Upper lobe of left lung (tissue), 6 donors: ENCODE measurements around the gene LAMA2. TPM values are rescaled to one million over a fixed set of nuclear protein-coding genes. Genes with fewer than 3 reads are reported as not detected.
A peak's percentile ranks its signal among the peaks of the same experiment; 100 is the strongest.

Experiments used
- ATAC-seq, 2 donors: fragments of 200-7000 bp; cut with Tn5 transposase; one replicate each; pipeline ENCODE4 v1.9.1; 2022; ENCODE audit warnings: mild to moderate bottlenecking in 2 of 2, moderate library complexity in 2 of 2; ENCODE audit not compliant: low FRiP score in 2 of 2
- DNase-seq, 2 donors: peaks; one replicate each; pipeline ENCODE4 v3.0.0-alpha.2; 2019 to 2020
- H3K27ac ChIP-seq, 4 donors: fragments of 200-600 bp; sonication (generic); one replicate each; pipeline ENCODE4 v1.5.1; 2016 to 2019
- H3K27me3 ChIP-seq, 4 donors: fragments of 200-600 bp; sonication (generic); one replicate each; pipeline ENCODE4 v1.5.1; 2017 to 2019
- H3K36me3 ChIP-seq, 4 donors: fragments of 200-600 bp; sonication (generic); one replicate each; pipeline ENCODE4 v1.5.1; 2016 to 2019
- H3K4me1 ChIP-seq, 4 donors: fragments of 200-600 bp; sonication (generic); one replicate each; pipeline ENCODE4 v1.5.1; 2018 to 2019
- H3K4me3 ChIP-seq, 4 donors: fragments of 200-600 bp; sonication (generic); one replicate each; pipeline ENCODE4 v1.5.1; 2017 to 2019; ENCODE audit warnings: mild to moderate bottlenecking in 2 of 4, moderate library complexity in 1 of 4
- H3K9me3 ChIP-seq, 4 donors: fragments of 200-600 bp; sonication (generic); one replicate each; pipeline ENCODE4 v1.5.1; 2018 to 2019
- CTCF ChIP-seq, 6 experiments: fragments of 450-650 bp in 4 of 6; fragments of 200-600 bp in 2 of 6; sonication (generic) in 2 of 6; IDR thresholded peaks; one replicate each; pipeline ENCODE4 v1.5.1; 2016 to 2019; ENCODE audit warnings: antibody characterized with exemption in 6 of 6
- EP300 ChIP-seq, 4 donors: sonication (generic); formaldehyde crosslinking; IDR thresholded peaks; one replicate each; pipeline ENCODE4 v1.5.1; 2017; ENCODE audit warnings: antibody characterized with exemption in 4 of 4, control low read depth in 2 of 4
- POLR2A ChIP-seq, 4 donors: fragments of 450-650 bp; IDR thresholded peaks; one replicate each; pipeline ENCODE4 v1.5.1; 2016 to 2017; ENCODE audit warnings: antibody characterized with exemption in 4 of 4, mild to moderate bottlenecking in 2 of 4
- POLR2AphosphoS5 ChIP-seq, 2 donors: sonication (generic); formaldehyde crosslinking; IDR thresholded peaks; one replicate each; pipeline ENCODE4 v1.5.1; 2017; ENCODE audit warnings: antibody characterized with exemption in 2 of 2
- WGBS, 2 donors: methylation state at CpG; one replicate each; pipeline ENCODE4 v1.1.5; 2017 to 2018; 5-methylcytosine and 5-hydroxymethylcytosine counted together
- total RNA-seq, 6 donors: library from RNA; depleted of rRNA in 4 of 6; stranded (reverse); fragments of >200 nt in 4 of 6; gene quantifications; one replicate each; pipeline versions ENCODE4 v1.1.0 to v1.2.1, GENCODE V29; 2016 to 2021
- donor health status: DM: no; HTN: no; CAD: no; lungs with moderate emphysema.
- donor health status: DM: no; HTN: yes; CAD: no; lungs with severe emphysema.

The LAMA2 gene
- total RNA-seq, 6 donors from 2014 or later: 41.9 to 82.8 (median 62.4) TPM

GRCh38 chr6:128919412-128920180 is 36.7 kb downstream of the LAMA2 start:
- ATAC-seq: no peak
- WGBS, 2 donors: 88 to 90% methylated on average over 2 of the region's 2 CpGs
- H3K36me3 ChIP-seq: no peaks in the 10 kb centered on the region
- no peaks in the 10 kb centered on the region for H3K4me1 ChIP-seq
- H3K4me3 ChIP-seq: no peak overlapping the region
- no peak for DNase-seq
- H3K9me3 ChIP-seq: no peaks in the 10 kb centered on the region
- no peaks in the 10 kb centered on the region for H3K27me3 ChIP-seq
- TF ChIP-seq POLR2AphosphoS5 (IDR thresholded peaks at IDR 0.05): no peak
- TF ChIP-seq EP300 (IDR thresholded peaks at IDR 0.05): no peak
- TF ChIP-seq CTCF (IDR thresholded peaks at IDR 0.05): no peak
- no peak for TF ChIP-seq POLR2A (IDR thresholded peaks at IDR 0.05)
- no peak overlapping the region for H3K27ac ChIP-seq

GRCh38 chr6:128925765-128926164 is 42.8 kb downstream of the LAMA2 start:
- ATAC-seq (no peak), DNase-seq (no peak)
- no peak for TF ChIP-seq CTCF (IDR thresholded peaks at IDR 0.05)
- TF ChIP-seq EP300 (IDR thresholded peaks at IDR 0.05): no peak
- TF ChIP-seq POLR2AphosphoS5 (IDR thresholded peaks at IDR 0.05): no peak
- TF ChIP-seq POLR2A (IDR thresholded peaks at IDR 0.05): no peak
- no peak overlapping the region for H3K4me3 ChIP-seq
- no peaks in the 10 kb centered on the region for H3K36me3 ChIP-seq
- no peaks in the 10 kb centered on the region for H3K27me3 ChIP-seq
- no peak overlapping the region for H3K27ac ChIP-seq
- WGBS, 2 donors: 92 to 100% methylated on average over 1 of the region's 1 CpG
- no peaks in the 10 kb centered on the region for H3K4me1 ChIP-seq
- no peaks in the 10 kb centered on the region for H3K9me3 ChIP-seq

DNA sequence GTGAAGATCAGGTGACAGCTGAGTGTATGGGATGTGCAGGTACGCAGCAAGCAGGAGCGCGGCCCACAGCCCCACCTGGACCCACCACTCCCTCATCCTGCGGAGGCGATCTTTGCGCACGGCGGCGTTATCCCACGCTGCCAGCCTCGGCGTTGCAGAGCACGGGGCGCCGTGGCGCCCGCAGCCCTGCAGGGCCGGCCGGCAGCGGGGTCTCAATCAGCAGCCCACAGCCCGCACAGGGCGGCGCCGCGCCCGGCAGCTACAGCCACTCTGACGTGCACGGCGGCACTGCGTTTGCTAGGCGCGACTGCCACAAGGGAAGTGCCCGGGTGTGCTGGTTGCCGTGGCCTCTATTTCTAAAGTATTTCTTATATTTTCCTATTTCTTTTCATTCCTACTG is 46.9 kb downstream of the LAMA2 start:
- WGBS, 2 donors: 51 to 61% methylated on average over 22 to 34 of the region's 34 CpGs
- no peak for ATAC-seq
- Histone ChIP-seq H3K9me3 (no peaks in the 10 kb centered on the region), H3K27ac (no peak overlapping the region), H3K36me3 (no peaks in the 10 kb centered on the region), H3K27me3 (no peaks in the 10 kb centered on the region), H3K4me1 (no peaks in the 10 kb centered on the region), H3K4me3 (no peak overlapping the region)
- peak in 1 of 2 donors; percentile 82 for DNase-seq
- TF ChIP-seq EP300 (IDR thresholded peaks at IDR 0.05): no peak
- no peak for TF ChIP-seq POLR2AphosphoS5 (IDR thresholded peaks at IDR 0.05)
- TF ChIP-seq POLR2A (IDR thresholded peaks at IDR 0.05): no peak
- no peak for TF ChIP-seq CTCF (IDR thresholded peaks at IDR 0.05)

- DNase-seq (no peak), ATAC-seq (no peak)
- WGBS, 2 donors: 71 to 77% methylated on average over 5 of the region's 5 CpGs
- TF ChIP-seq POLR2A (IDR thresholded peaks at IDR 0.05): no peak
- TF ChIP-seq CTCF (IDR thresholded peaks at IDR 0.05): no peak
- no peak for TF ChIP-seq EP300 (IDR thresholded peaks at IDR 0.05)
- TF ChIP-seq POLR2AphosphoS5 (IDR thresholded peaks at IDR 0.05): no peak
- H3K36me3 ChIP-seq: no peaks in the 10 kb centered on the region
- no peak overlapping the region for H3K27ac ChIP-seq
- no peak overlapping the region for H3K4me3 ChIP-seq
- H3K27me3 ChIP-seq: no peaks in the 10 kb centered on the region
- no peaks in the 10 kb centered on the region for H3K9me3 ChIP-seq
- no peaks in the 10 kb centered on the region for H3K4me1 ChIP-seq
Observed at GRCh38 chr6:128930321-128930720, 47.4 kb downstream of the LAMA2 start.

GRCh38 chr6:128932061-128932460 is 49.1 kb downstream of the LAMA2 start:
- Histone ChIP-seq H3K36me3 (no peaks in the 10 kb centered on the region), H3K27me3 (no peaks in the 10 kb centered on the region), H3K9me3 (no peaks in the 10 kb centered on the region), H3K4me1 (no peaks in the 10 kb centered on the region), H3K27ac (no peak overlapping the region), H3K4me3 (no peak overlapping the region)
- ATAC-seq (no peak), DNase-seq (no peak)
- WGBS, 2 donors: 54 to 68% methylated on average over 1 of the region's 1 CpG
- TF ChIP-seq CTCF (IDR thresholded peaks at IDR 0.05) (no peak), POLR2A (IDR thresholded peaks at IDR 0.05) (no peak), EP300 (IDR thresholded peaks at IDR 0.05) (no peak), POLR2AphosphoS5 (IDR thresholded peaks at IDR 0.05) (no peak)
